NB4 (cell line): Measurements from ENCODE around the gene EEPD1.

Experiments
- DNase-seq: peaks from one replicate; pipeline ENCODE4 v3.0.0; 2010; ENCODE audit warnings: low read depth
- H3K4me3 ChIP-seq: one replicate; pipeline ENCODE4 v1.5.1; 2011; ENCODE audit warnings: mild to moderate bottlenecking, low read depth, low read length, moderate library complexity
- CTCF ChIP-seq: IDR thresholded peaks from one replicate; pipeline ENCODE4 v1.5.1; 2012; ENCODE audit warnings: low read depth, low read length
- MAX ChIP-seq: IDR thresholded peaks from 2 replicates; pipeline ENCODE4 v1.6.1; 2011; ENCODE audit warnings: low read depth, low read length
- MYC ChIP-seq: IDR thresholded peaks from 2 replicates; pipeline ENCODE4 v1.6.1; 2011; ENCODE audit warnings: low read depth, low read length
- POLR2A ChIP-seq: IDR thresholded peaks from 2 replicates; pipeline ENCODE4 v1.6.1; 2011; ENCODE audit warnings: mild to moderate bottlenecking; ENCODE audit not compliant: insufficient read length; ENCODE audit errors: extremely low read depth

EEPD1 gene

GRCh38 chr7:36348771-36349170 lies 195.7 kb downstream of the EEPD1 start:
- H3K4me3 ChIP-seq = no peak overlapping the region
- no peak for TF ChIP-seq POLR2A
- no peak for TF ChIP-seq CTCF
- TF ChIP-seq MYC = no peak
- no peak for TF ChIP-seq MAX
- DNase-seq = no peak

DNA sequence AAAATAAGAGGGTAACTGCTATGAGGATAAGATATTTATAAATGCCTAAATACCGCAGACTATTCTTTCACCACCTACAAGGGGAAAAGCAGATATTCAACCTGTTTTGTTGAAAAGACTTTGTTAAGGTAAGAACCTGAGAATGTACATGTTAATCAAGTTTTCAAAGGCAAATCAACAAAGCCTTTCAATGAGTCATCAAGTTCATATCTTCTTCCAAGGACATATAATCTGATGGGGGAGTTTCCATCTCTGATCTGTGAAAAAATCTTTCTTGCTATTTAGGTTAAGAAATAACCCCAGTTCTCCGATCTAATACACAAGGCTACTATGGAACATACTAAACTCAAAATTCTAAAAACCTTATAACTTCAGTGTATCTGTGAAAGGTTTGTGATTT lies 196.6 kb downstream of the EEPD1 start:
- H3K4me3 ChIP-seq = no peak overlapping the region
- TF ChIP-seq MYC (no peak), MAX (no peak), CTCF (no peak), POLR2A (no peak)
- DNase-seq = no peak
